Brain microvascular endothelial cell (primary cell): ENCODE measurements around the gene MIOS.

Experiments
- DNase-seq: peaks from one replicate; pipeline ENCODE4 v3.0.0-alpha.2; 2020
- H3K27ac ChIP-seq: fragments of 250-450 bp; sonication (Bioruptor Pico); 2 replicates; pipeline ENCODE4 v1.5.1; 2020; ENCODE audit warnings: mild to moderate bottlenecking, moderate library complexity
- H3K27me3 ChIP-seq: fragments of 250-450 bp; sonication (Bioruptor Pico); replicated peaks from 2 replicates; pipeline ENCODE4 v1.5.1; 2020; ENCODE audit warnings: mild to moderate bottlenecking
- H3K36me3 ChIP-seq: fragments of 250-450 bp; sonication (Bioruptor Pico); replicated peaks from 2 replicates; pipeline ENCODE4 v1.5.1; 2020; ENCODE audit warnings: mild to moderate bottlenecking
- H3K4me3 ChIP-seq: 2 replicates; pipeline ENCODE4 v1.5.1; 2011; ENCODE audit warnings: low read depth, mild to moderate bottlenecking, control low read depth, low read length, moderate library complexity
- in situ Hi-C: cut with HindIII; loops from 2 replicates; pipeline ENCODE4 v1.10.0; 2017; ENCODE audit warnings: low sequenced_read_pairs, low pct_ligation_motif_present
- TF ChIP-seq, protein P1 (sequence below): IDR thresholded peaks from 2 replicates; pipeline ENCODE4 v1.5.1; 2011; ENCODE audit warnings: low read depth, mild to moderate bottlenecking, moderate library complexity, low read length, control low read depth, inconsistent platforms; ENCODE audit errors: missing control alignments

The MIOS gene

GRCh38 chr7:7640221-7641128 lies 73.8 kb downstream of the MIOS start, which contains the start of gene UMAD1:
UMAD1 (plus strand) TSS chr7:7640752; CDS start chr7:7673372, 32,620 bp downstream.
- TF ChIP-seq, protein P1, sequence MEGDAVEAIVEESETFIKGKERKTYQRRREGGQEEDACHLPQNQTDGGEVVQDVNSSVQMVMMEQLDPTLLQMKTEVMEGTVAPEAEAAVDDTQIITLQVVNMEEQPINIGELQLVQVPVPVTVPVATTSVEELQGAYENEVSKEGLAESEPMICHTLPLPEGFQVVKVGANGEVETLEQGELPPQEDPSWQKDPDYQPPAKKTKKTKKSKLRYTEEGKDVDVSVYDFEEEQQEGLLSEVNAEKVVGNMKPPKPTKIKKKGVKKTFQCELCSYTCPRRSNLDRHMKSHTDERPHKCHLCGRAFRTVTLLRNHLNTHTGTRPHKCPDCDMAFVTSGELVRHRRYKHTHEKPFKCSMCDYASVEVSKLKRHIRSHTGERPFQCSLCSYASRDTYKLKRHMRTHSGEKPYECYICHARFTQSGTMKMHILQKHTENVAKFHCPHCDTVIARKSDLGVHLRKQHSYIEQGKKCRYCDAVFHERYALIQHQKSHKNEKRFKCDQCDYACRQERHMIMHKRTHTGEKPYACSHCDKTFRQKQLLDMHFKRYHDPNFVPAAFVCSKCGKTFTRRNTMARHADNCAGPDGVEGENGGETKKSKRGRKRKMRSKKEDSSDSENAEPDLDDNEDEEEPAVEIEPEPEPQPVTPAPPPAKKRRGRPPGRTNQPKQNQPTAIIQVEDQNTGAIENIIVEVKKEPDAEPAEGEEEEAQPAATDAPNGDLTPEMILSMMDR, result no peak
- in situ Hi-C loops, result no loop called here
- Histone ChIP-seq H3K27ac (peak within 1 kb of the TSS; percentile 63), H3K4me3 (peak within 1 kb of the TSS; percentile 96), H3K27me3 (no peaks in the 10 kb centered on the region), H3K36me3 (no peaks in the 10 kb centered on the region)
- peak; percentile 99 for DNase-seq

GRCh38 chr7:7641129-7641663 lies 74.5 kb downstream of the MIOS start:
- in situ Hi-C loops, result no loop called here
- Histone ChIP-seq H3K27me3 (no peaks in the 10 kb centered on the region), H3K36me3 (no peaks in the 10 kb centered on the region), H3K27ac (peak overlapping the region; percentile 63), H3K4me3 (peak overlapping the region; percentile 96)
- TF ChIP-seq, protein P1, result peak; percentile 8
- no peak for DNase-seq

- H3K4me3 ChIP-seq, result no peak overlapping the region
Measured at GRCh38 chr7:7642081-7642480, 75.4 kb downstream of the MIOS start.

GRCh38 chr7:7647495-7648036 lies 80.9 kb downstream of the MIOS start:
- TF ChIP-seq, protein P1, result no peak
- no peaks in the 10 kb centered on the region for H3K36me3 ChIP-seq
- DNase-seq, result no peak
- H3K27me3 ChIP-seq, result no peaks in the 10 kb centered on the region
- no peak overlapping the region for H3K27ac ChIP-seq
- H3K4me3 ChIP-seq, result no peak overlapping the region
- in situ Hi-C loops, result no loop called here

More at GRCh38 chr7:7642081-7642480, 75.4 kb downstream of the MIOS start:
- in situ Hi-C loops, result no loop called here
- no peaks in the 10 kb centered on the region for H3K27me3 ChIP-seq
- TF ChIP-seq, protein P1, result no peak
- H3K27ac ChIP-seq, result no peak overlapping the region
- H3K36me3 ChIP-seq, result no peaks in the 10 kb centered on the region
- DNase-seq, result no peak

DNA sequence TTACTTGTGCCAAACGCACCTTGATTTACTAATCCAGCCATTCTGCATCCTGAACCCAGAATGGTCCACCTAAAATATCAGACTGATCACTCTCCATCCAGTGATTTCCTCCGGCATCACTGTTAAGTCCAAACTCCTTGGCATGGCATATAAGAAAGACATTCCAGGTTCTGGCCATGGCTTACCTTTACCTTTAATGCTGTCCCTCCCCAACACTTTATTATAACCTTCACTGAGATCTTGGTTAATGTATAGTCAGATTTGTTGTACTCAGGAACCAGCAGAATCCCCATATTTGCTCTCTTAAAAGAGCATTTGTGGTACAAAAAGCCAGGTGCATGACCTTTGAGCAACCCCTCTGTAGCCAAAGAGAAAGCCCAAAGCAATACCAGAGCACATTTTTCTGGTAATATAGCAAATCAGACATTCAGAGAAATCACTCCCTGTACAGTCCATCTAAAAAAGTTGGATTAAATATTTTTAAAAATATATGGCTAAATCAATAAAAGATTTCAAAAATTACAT lies 84.1 kb downstream of the MIOS start:
- TF ChIP-seq, protein P1, result no peak
- no peaks in the 10 kb centered on the region for H3K27me3 ChIP-seq
- no peak for DNase-seq

More for the DNA sequence above, 84.1 kb downstream of the MIOS start:
- Histone ChIP-seq H3K4me3 (no peak overlapping the region), H3K36me3 (no peaks in the 10 kb centered on the region), H3K27ac (no peak overlapping the region)
- in situ Hi-C loops, result no loop called here
